ENCODE data around the gene NMRAL1.
A peak's percentile ranks its signal among the peaks of the same experiment; 100 is the strongest.

NMRAL1 gene

GRCh38 chr16:4505356-4506147 is 31.1 kb upstream of the NMRAL1 start:
- DNase-seq (ENCODE audit: low read depth in 2 of 2), result peak; percentile 29 to 58

- DNase-seq (ENCODE audit: low read depth in 2 of 2), result no peak
Observed at GRCh38 chr16:4501071-4501478, 26.6 kb upstream of the NMRAL1 start.

- no peak for DNase-seq (ENCODE audit: low read depth in 2 of 2)
Observed at GRCh38 chr16:4500272-4500671, 25.8 kb upstream of the NMRAL1 start.

GRCh38 chr16:4499196-4499555 is 24.8 kb upstream of the NMRAL1 start:
- DNase-seq (ENCODE audit: low read depth in 2 of 2), result no peak

- DNase-seq (ENCODE audit: low read depth in 2 of 2), result no peak
Observed at GRCh38 chr16:4498546-4499195, 24.2 kb upstream of the NMRAL1 start.

- no peak for DNase-seq (ENCODE audit: low read depth in 2 of 2)
Observed at GRCh38 chr16:4496305-4496704, 21.9 kb upstream of the NMRAL1 start.

GRCh38 chr16:4495766-4496165 is 21.3 kb upstream of the NMRAL1 start:
- DNase-seq (ENCODE audit: low read depth in 2 of 2), result no peak

- DNase-seq (ENCODE audit: low read depth in 2 of 2), result no peak
Observed at GRCh38 chr16:4494746-4495490, 20.5 kb upstream of the NMRAL1 start.

GRCh38 chr16:4491898-4492297 is 17.5 kb upstream of the NMRAL1 start:
- DNase-seq (ENCODE audit: low read depth in 2 of 2), result no peak

- DNase-seq (ENCODE audit: low read depth in 2 of 2), result no peak
Observed at GRCh38 chr16:4489030-4489429, 14.6 kb upstream of the NMRAL1 start.

GRCh38 chr16:4488499-4488967 is 14.1 kb upstream of the NMRAL1 start:
- no peak for DNase-seq (ENCODE audit: low read depth in 2 of 2)

GRCh38 chr16:4487955-4488498 is 13.6 kb upstream of the NMRAL1 start:
- no peak for DNase-seq (ENCODE audit: low read depth in 2 of 2)

GRCh38 chr16:4486126-4486893 is 11.9 kb upstream of the NMRAL1 start:
- no peak for DNase-seq (ENCODE audit: low read depth in 2 of 2)

- DNase-seq (ENCODE audit: low read depth in 2 of 2), result no peak
Observed at GRCh38 chr16:4481963-4482362, 7.5 kb upstream of the NMRAL1 start.

GRCh38 chr16:4481526-4481925 is 7.1 kb upstream of the NMRAL1 start:
- no peak for DNase-seq (ENCODE audit: low read depth in 2 of 2)

GRCh38 chr16:4477966-4478365 is 3.5 kb upstream of the NMRAL1 start:
- DNase-seq (ENCODE audit: low read depth in 2 of 2), result no peak

GRCh38 chr16:4475880-4476788 is 1.7 kb upstream of the NMRAL1 start, which contains the start of gene HMOX2:
TSS of gene HMOX2 (plus strand) at chr16:4476398. CDS start at chr16:4505525, 29,127 bp downstream.
- peak; percentile 90 to 93 for DNase-seq (ENCODE audit: low read depth in 2 of 2)

- DNase-seq (ENCODE audit: low read depth in 2 of 2), result no peak
Observed at GRCh38 chr16:4472880-4473279, 1.5 kb downstream of the NMRAL1 start.

- DNase-seq (ENCODE audit: low read depth in 2 of 2), result no peak
Observed at GRCh38 chr16:4471869-4472268, 2.6 kb downstream of the NMRAL1 start.

- no peak for DNase-seq (ENCODE audit: low read depth in 2 of 2)
Observed at GRCh38 chr16:4468972-4469371, 5.5 kb downstream of the NMRAL1 start.
